Measurements from ENCODE around the gene TNNT1. TPM values are rescaled to one million over a fixed set of nuclear protein-coding genes. Genes with fewer than 3 reads are reported as not detected.
A peak's percentile ranks its signal among the peaks of the same experiment; 100 is the strongest.
"Not testable (repeated sequence)": the region's sequence is repeated elsewhere in the genome, so short reads cannot be mapped to it uniquely, and the experiment has no call there.

TNNT1 gene
- total RNA-seq, 4 donors from 2014 or later, result not detected

GRCh38 chr19:55112246-55112776 lies 36.7 kb downstream of the TNNT1 start:
- Histone ChIP-seq H3K27me3 (no peaks in the 10 kb centered on the region), H3K9me3 (no peaks in the 10 kb centered on the region), H3K4me3 (replicated peaks in 1 of 3) (no peak overlapping the region), H3K27ac (peak overlapping the region; percentile 85 to 94 (median 85)), H3K36me3 (peaks cover 5 to 9% of the 10 kb centered on the region in 2 donors), H3K4me1 (peaks cover 36 to 42% of the 10 kb centered on the region in 2 donors)
- TF ChIP-seq CTCF (IDR thresholded peaks at IDR 0.05) (no peak), POLR2A (IDR thresholded peaks at IDR 0.05) (no peak)
- DNase-seq, result no peak
- WGBS, 2 donors, result 93 to 95% methylated on average over 11 to 12 of the region's 25 CpGs
- intact Hi-C loops (cut with DNase I), result no loop called here

- peaks cover 5 to 9% of the 10 kb centered on the region in 2 donors for H3K36me3 ChIP-seq
- no peaks in the 10 kb centered on the region for H3K9me3 ChIP-seq
- peak overlapping the region in 1 of 3 donors; percentile 94 for H3K27ac ChIP-seq
- DNase-seq, result no peak
- TF ChIP-seq CTCF (IDR thresholded peaks at IDR 0.05), result no peak
- no peak for TF ChIP-seq POLR2A (IDR thresholded peaks at IDR 0.05)
- H3K4me1 ChIP-seq, result peaks cover 30 to 39% of the 10 kb centered on the region in 2 donors
- intact Hi-C loops (cut with DNase I), result no loop called here
- no peak overlapping the region for H3K4me3 ChIP-seq (replicated peaks in 1 of 3)
- WGBS, 2 donors, result 69 to 89% methylated on average over 21 of the region's 21 CpGs
- no peaks in the 10 kb centered on the region for H3K27me3 ChIP-seq
Measured at GRCh38 chr19:55111238-55111831, 37.7 kb downstream of the TNNT1 start.

GRCh38 chr19:55109527-55110291 lies 39.3 kb downstream of the TNNT1 start:
- peaks cover 5 to 9% of the 10 kb centered on the region in 2 donors for H3K36me3 ChIP-seq
- DNase-seq, result no peak
- 87 to 89% methylated on average over 12 to 19 of the region's 20 CpGs for WGBS, 2 donors
- no peaks in the 10 kb centered on the region for H3K27me3 ChIP-seq
- H3K27ac ChIP-seq, result no peak overlapping the region
- TF ChIP-seq CTCF (IDR thresholded peaks at IDR 0.05), result no peak
- TF ChIP-seq POLR2A (IDR thresholded peaks at IDR 0.05), result no peak
- H3K4me3 ChIP-seq (replicated peaks in 1 of 3), result no peak overlapping the region
- intact Hi-C loops (cut with DNase I), result no loop called here
- H3K9me3 ChIP-seq, result no peaks in the 10 kb centered on the region
- H3K4me1 ChIP-seq, result peaks cover 16 to 22% of the 10 kb centered on the region in 2 donors

DNA sequence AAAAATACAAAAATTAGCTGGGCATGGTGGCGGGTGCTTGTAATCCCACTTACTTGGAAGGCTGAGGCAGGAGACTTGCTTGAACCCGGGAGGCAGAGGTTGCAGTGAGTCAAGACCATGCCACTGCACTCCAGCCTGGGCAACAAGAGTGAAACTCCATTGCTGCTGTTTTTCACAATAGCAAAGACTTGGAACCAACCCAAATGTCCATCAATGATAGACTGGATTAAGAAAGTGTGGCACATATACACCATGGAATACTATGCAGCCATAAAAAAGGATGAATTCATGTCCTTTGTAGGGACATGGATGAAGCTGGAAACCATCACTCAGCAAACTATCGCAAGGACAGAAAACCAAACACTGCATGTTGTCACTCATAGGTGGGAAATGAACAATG lies 41.8 kb downstream of the TNNT1 start:
- intact Hi-C loops (cut with DNase I); H3K4me1 ChIP-seq; H3K9me3 ChIP-seq; H3K27ac ChIP-seq; DNase-seq; H3K27me3 ChIP-seq; H3K4me3 ChIP-seq (replicated peaks in 1 of 3): not testable (repeated sequence)
- peaks cover 12% of the 10 kb centered on the region in 2 donors for H3K36me3 ChIP-seq
- WGBS, 2 donors, result 95 to 100% methylated on average over 3 of the region's 3 CpGs

DNA sequence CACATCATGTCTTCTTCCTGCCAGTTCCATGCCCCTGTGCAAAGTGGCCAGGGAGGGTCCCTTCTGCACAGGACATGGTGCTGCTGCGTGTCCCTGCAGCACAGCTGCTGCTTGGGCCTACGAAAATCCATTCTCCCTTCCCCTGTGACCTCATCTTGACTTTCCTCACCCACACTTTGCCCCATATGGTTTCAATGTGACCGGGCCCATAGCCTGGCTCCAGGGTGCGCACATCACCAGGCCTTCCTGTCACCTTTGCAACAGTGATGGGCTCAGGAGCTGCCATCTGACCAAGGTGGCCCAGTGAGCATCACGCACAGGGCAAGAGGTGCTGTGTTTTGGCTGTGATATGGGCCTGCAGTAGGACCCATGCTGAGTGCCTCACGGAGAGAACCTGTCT lies 42.4 kb downstream of the TNNT1 start:
- H3K9me3 ChIP-seq, result no peaks in the 10 kb centered on the region
- no peak for DNase-seq
- H3K36me3 ChIP-seq, result peaks cover 8 to 14% of the 10 kb centered on the region in 2 donors
- 91 to 94% methylated on average over 6 of the region's 6 CpGs for WGBS, 2 donors
- no peak overlapping the region for H3K27ac ChIP-seq
- H3K4me1 ChIP-seq, result no peaks in the 10 kb centered on the region
- no peak overlapping the region for H3K4me3 ChIP-seq (replicated peaks in 1 of 3)
- TF ChIP-seq POLR2A (IDR thresholded peaks at IDR 0.05), result no peak
- no peak for TF ChIP-seq CTCF (IDR thresholded peaks at IDR 0.05)
- no peaks in the 10 kb centered on the region for H3K27me3 ChIP-seq
- intact Hi-C loops (cut with DNase I), result no loop called here
